BE2C (cell line): Measurements from ENCODE around the gene OMP.

ENCODE experiments used
- DNase-seq: peaks from one replicate; pipeline ENCODE4 v3.0.0-alpha.2; 2020
- H3K27me3 ChIP-seq: fragments of 250-450 bp; sonication (Bioruptor Pico); 2 replicates; pipeline ENCODE4 v1.5.1; 2020; ENCODE audit warnings: mild to moderate bottlenecking
- H3K36me3 ChIP-seq: fragments of 250-450 bp; sonication (Bioruptor Pico); 2 replicates; pipeline ENCODE4 v1.5.1; 2020; ENCODE audit warnings: mild to moderate bottlenecking
- H3K4me1 ChIP-seq: fragments of 250-450 bp; sonication (Bioruptor Pico); 2 replicates; pipeline ENCODE4 v1.5.1; 2020
- H3K4me3 ChIP-seq: 2 replicates; pipeline ENCODE4 v1.5.1; 2011; ENCODE audit warnings: low read depth, low read length
- H3K9me3 ChIP-seq: fragments of 250-450 bp; sonication (Bioruptor Pico); 2 replicates; pipeline ENCODE4 v1.5.1; 2020
- CTCF ChIP-seq: IDR thresholded peaks from 2 replicates; pipeline ENCODE4 v1.5.1; 2012; ENCODE audit warnings: mild to moderate bottlenecking, low read depth, low read length

Gene OMP

GRCh38 chr11:77110836-77111235 lies 8.2 kb downstream of the OMP start:
- DNase-seq = no peak
- no peaks in the 10 kb centered on the region for H3K36me3 ChIP-seq
- H3K4me3 ChIP-seq = no peak overlapping the region
- peaks cover 7% of the 10 kb centered on the region; the same call in 1 of the 2 replicates for H3K4me1 ChIP-seq
- H3K27me3 ChIP-seq = no peaks in the 10 kb centered on the region
- no peak for TF ChIP-seq CTCF
- H3K9me3 ChIP-seq = no peaks in the 10 kb centered on the region

DNA sequence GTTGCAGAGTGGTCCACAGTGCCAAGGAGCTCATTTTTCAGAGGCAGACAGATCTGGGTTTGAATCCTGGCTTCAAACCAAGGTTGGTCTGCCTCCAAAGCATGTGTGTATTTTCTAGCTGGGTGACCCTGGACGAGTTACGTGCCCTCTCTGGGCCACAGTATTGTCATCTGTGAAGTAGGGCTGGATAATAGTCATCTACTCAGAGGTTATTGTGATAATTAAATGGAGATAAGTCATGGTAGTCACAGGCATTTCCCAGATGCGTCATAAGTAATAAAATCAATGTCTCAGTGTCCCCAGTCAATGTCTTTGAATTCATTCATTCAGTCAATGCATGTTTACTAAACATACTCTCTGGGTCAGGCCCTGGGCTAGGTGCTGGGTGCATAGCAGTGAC lies 8.6 kb downstream of the OMP start:
- no peak for TF ChIP-seq CTCF

DNA sequence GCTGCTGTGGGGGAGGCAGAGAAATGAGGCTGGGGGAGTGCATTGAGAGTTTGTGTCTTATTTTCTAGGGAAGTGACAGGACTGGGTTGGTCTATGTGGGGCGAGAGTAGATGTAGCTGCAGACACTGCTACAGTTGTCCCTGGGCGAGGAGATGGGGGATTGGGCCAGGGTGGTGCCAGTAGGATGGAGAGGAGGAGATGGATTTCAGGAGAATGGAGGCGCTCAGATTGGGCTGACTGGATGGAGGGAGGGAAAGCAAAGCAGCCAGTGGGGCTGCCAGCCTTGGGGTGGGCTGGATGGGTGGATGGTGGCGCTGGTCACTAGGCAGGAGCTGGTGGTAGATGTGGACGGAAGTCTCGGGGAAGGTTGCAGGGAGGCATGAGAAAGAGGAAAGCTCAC lies 9.3 kb downstream of the OMP start:
- Histone ChIP-seq H3K27me3 (no peaks in the 10 kb centered on the region), H3K4me3 (no peak overlapping the region), H3K9me3 (no peaks in the 10 kb centered on the region; the same call in 1 of the 2 replicates), H3K4me1 (peaks cover 7% of the 10 kb centered on the region; the same call in 1 of the 2 replicates), H3K36me3 (no peaks in the 10 kb centered on the region)
- no peak for DNase-seq
- TF ChIP-seq CTCF = no peak

More for the DNA sequence above, 8.6 kb downstream of the OMP start:
- Histone ChIP-seq H3K9me3 (no peaks in the 10 kb centered on the region; the same call in 1 of the 2 replicates), H3K4me3 (no peak overlapping the region), H3K27me3 (no peaks in the 10 kb centered on the region), H3K36me3 (no peaks in the 10 kb centered on the region), H3K4me1 (peaks cover 7% of the 10 kb centered on the region; the same call in 1 of the 2 replicates)
- DNase-seq = no peak

- TF ChIP-seq CTCF = no peak
- H3K27me3 ChIP-seq = no peaks in the 10 kb centered on the region
- DNase-seq = no peak
Observed at GRCh38 chr11:77112641-77113381, 10.2 kb downstream of the OMP start.

DNA sequence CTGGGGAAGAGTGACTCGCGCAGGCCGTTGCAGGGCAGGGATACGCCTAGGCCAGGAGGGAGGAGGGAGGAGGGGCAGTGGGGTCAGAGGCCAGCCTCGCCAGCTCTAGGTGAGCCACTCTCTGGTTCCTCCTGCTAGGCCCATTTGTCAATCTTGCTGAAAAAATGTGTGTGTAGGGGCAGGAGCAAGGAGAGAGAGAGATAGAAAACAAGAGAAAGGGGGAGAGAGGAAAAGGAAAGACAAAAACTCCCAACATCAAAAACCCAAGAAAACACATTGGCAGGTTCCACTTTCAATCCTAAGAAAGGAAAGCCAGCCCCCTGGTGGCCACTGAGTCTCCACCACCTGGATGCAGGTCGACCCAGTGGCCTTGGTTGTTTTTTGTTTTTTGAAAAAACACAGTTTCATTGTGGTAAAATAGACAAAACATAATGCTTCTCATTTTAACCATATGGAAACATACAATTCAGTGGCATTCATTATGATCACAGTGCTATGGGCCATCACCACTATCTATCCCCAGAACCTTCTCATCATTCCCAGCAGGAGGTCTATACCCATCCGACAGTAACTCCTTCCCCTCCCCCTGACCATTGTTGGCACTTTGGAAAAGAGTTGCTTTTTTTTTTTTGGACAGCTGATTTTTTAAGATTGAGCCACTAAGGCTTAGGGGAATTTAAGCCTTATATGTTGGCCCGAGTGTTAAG lies 10.9 kb downstream of the OMP start:
- Histone ChIP-seq H3K4me1 (no peaks in the 10 kb centered on the region), H3K27me3 (no peaks in the 10 kb centered on the region), H3K9me3 (no peaks in the 10 kb centered on the region; the same call in 1 of the 2 replicates), H3K4me3 (no peak overlapping the region), H3K36me3 (no peaks in the 10 kb centered on the region)
- peak; percentile 81 for TF ChIP-seq CTCF
- peak; percentile 67 for DNase-seq

More at GRCh38 chr11:77112641-77113381, 10.2 kb downstream of the OMP start:
- Histone ChIP-seq H3K9me3 (no peaks in the 10 kb centered on the region; the same call in 1 of the 2 replicates), H3K4me1 (peaks cover 6% of the 10 kb centered on the region; the same call in 1 of the 2 replicates), H3K4me3 (no peak overlapping the region), H3K36me3 (no peaks in the 10 kb centered on the region)

DNA sequence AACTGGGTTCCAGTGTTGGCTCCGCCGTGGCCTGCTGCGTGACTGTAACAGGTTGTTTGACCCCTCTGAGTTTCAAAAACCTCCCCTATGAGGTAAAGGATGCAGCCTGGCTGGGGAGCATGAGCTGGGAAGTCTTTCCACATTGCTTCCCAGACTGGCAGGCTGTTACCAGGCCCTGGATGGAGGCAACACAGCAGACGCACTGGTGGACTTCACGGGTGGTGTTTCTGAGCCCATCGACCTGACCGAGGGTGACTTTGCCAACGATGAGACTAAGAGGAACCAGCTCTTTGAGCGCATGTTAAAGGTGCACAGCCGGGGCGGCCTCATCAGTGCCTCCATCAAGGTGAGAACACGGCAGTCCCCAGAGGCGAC lies 11.4 kb downstream of the OMP start:
- no peaks in the 10 kb centered on the region; the same call in 1 of the 2 replicates for H3K9me3 ChIP-seq
- H3K4me1 ChIP-seq = no peaks in the 10 kb centered on the region
- no peak overlapping the region for H3K4me3 ChIP-seq
- H3K27me3 ChIP-seq = no peaks in the 10 kb centered on the region
- no peaks in the 10 kb centered on the region for H3K36me3 ChIP-seq
- TF ChIP-seq CTCF = no peak
- DNase-seq = no peak
